EH (cell line): Measurements from ENCODE around the gene SCGB1C1.

ENCODE experiments used
- DNase-seq: peaks from one replicate; pipeline ENCODE4 v3.0.0-alpha.2; 2015; ENCODE audit warnings: low read depth

The SCGB1C1 gene

GRCh38 chr11:205221-206001 lies 12.5 kb downstream of the SCGB1C1 start:
- DNase-seq: no peak

- DNase-seq: no peak
Observed at GRCh38 chr11:206002-206384, 13.1 kb downstream of the SCGB1C1 start.

DNA sequence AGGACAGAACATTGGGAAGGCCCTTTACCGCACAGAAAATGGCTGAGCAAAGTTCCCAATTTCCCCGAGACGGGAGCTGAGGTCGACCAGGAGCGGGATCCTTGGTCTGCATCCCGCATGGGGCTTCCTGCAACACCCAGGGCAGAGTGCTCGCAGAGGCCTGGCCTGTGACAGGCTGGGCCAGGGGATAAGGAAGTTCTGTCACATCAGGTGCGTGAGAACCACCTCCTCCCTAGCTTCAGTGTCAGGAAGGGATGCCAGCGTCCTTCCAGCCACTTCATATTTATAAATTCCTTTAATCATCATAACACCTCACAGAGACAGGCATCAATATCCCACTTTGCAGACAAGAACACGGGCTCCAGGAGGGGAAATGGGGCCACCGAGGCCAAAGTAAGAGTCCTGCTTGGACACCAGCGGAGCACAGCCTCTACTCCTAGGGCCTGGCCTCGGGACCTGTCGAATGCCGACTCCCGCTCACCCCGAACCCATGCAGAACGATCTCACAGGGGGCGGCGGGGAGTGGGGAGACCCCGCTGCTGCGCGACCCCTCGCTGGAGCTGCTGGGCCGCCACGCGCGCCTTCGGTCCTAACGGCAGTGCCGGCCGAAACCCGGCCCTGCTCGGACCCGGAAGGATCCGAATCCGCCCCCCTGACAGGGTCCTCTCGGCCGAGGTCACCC lies 13.8 kb downstream of the SCGB1C1 start:
- DNase-seq: peak; percentile 48

- peak; percentile 99 for DNase-seq
Observed at GRCh38 chr11:207208-207862, 14.5 kb downstream of the SCGB1C1 start, which contains the start of the genes BET1L and RIC8A. Gene BET1L (minus strand): TSS chr11:207399. CDS start chr11:207321, 78 bp downstream. Gene RIC8A (plus strand): TSS chr11:207708. CDS start chr11:208855, 1,147 bp downstream.

DNA sequence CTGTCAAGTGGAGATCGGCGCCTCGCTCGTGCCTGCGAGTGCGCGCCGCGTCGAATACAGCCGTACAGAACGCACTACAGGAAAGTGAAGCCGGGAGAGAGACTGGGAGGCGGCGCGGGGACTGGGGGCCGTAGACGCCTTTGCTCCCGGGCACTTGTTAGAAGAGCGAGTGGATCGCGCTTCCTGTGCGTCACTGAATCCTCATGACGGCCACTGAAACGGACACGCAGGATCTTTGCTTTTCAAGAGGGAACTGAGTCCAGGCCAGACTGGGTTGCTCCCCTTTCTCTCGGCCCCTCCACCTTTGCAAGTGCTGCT lies 14.9 kb downstream of the SCGB1C1 start:
- peak; percentile 73 for DNase-seq

GRCh38 chr11:208181-208916 lies 15.5 kb downstream of the SCGB1C1 start:
- peak; percentile 79 for DNase-seq

- no peak for DNase-seq
Observed at GRCh38 chr11:208917-209260, 16.0 kb downstream of the SCGB1C1 start.

GRCh38 chr11:209275-210121 lies 16.6 kb downstream of the SCGB1C1 start:
- peak; percentile 37 for DNase-seq

- peak; percentile 93 for DNase-seq
Observed at GRCh38 chr11:210122-210802, 17.4 kb downstream of the SCGB1C1 start.

- no peak for DNase-seq
Observed at GRCh38 chr11:210803-211180, 17.9 kb downstream of the SCGB1C1 start.

GRCh38 chr11:211295-211694 lies 18.4 kb downstream of the SCGB1C1 start:
- no peak for DNase-seq

- DNase-seq: no peak
Observed at GRCh38 chr11:211741-212140, 18.9 kb downstream of the SCGB1C1 start.

GRCh38 chr11:212150-213100 lies 19.5 kb downstream of the SCGB1C1 start:
- no peak for DNase-seq

DNA sequence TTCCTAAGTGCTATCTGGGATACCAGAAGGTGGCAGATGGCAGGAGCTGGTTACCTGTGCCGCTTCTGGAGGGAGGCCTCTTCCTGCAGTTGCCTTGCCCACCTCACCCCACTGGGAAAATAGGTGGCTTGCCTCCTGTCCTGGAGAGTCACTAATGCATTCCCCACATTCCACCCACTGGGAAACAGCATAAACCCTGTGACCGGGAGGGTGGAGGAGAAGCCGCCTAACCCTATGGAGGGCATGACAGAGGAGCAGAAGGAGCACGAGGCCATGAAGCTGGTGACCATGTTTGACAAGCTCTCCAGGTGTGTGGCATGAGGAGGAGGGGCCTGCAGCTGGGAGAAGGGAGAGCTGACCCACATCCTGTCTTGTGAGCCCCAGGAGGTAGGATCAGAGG lies 20.2 kb downstream of the SCGB1C1 start:
- DNase-seq: no peak

DNA sequence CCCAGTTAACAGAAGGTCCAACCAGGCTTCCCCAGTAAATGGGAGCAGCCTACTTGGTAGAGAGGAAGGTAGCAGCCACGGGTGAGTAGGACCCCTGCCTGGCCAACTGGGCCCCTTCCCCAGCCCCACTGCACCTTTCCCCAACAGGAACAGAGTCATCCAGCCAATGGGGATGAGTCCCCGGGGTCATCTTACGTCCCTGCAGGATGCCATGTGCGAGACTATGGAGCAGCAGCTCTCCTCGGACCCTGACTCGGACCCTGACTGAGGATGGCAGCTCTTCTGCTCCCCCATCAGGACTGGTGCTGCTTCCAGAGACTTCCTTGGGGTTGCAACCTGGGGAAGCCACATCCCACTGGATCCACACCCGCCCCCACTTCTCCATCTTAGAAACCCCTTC lies 21.2 kb downstream of the SCGB1C1 start:
- no peak for DNase-seq

GRCh38 chr11:215581-216037 lies 22.7 kb downstream of the SCGB1C1 start:
- DNase-seq: no peak

DNA sequence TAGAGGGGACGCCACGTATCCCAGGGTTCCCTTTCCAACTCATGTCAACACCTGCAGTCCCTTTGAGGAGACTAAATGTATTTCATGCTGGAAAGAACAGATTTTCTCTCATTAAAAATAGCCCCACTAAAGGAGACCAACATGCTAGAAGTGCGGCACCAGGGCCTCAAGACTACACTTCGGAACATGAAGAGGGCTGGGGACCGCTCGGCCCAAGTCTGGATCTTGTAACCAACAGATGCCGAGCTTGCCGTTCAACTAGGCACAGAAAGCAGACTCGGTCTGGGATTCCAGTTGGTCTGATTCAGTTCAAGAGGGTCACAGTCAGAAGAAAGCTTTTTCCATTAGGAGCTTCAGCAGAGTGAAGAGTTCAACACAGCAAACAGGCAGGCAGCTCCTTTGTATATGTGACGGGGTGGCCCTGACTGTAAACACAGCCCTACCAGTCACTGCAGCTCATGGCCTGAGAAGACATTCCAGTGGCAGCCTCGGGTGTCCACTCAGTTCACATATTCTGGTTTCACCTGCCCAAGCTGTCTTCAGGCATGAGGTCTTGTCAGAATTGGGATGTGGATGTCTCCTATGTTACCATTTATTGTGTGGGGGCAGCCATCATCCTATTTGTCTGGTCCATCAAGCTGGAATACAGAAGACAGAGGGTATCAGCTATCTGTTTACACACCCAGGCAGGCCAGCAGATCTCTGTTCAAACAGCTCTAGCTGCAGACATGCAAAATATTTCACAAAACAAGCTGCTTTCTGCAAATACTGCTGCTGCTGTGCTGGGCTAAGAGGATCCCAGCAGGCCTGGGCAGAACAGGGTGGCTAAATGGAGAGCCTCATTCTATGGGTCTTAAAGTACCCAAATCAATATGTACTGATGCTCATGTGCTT lies 23.4 kb downstream of the SCGB1C1 start:
- DNase-seq: no peak

GRCh38 chr11:217704-218103 lies 24.8 kb downstream of the SCGB1C1 start:
- DNase-seq: no peak
